Stimulated activated memory B cell treated with anti-CD40 and anti-IgM and Interleukin-4, amounts not matched to agents 10 μg/mL and 1 μg/mL and 100 μg/mL, for 72 hours (primary cell): ENCODE data around the gene R3HDM2.
A peak's percentile ranks its signal among the peaks of the same experiment; 100 is the strongest.

Experiments
- ATAC-seq: fragments of 150-1000 bp; cut with Tn5 transposase; 2 replicates; pipeline ENCODE4 v1.10.0; 2021
- H3K27ac Mint-ChIP-seq: one replicate; pipeline ENCODE4 v1.8.0; 2022; ENCODE audit warnings: mild to moderate bottlenecking, mixed read lengths
- H3K27me3 Mint-ChIP-seq: one replicate; pipeline ENCODE4 v1.8.0; 2022; ENCODE audit warnings: mixed read lengths
- H3K36me3 Mint-ChIP-seq: one replicate; pipeline ENCODE4 v1.8.0; 2022; ENCODE audit warnings: mixed read lengths
- H3K4me1 Mint-ChIP-seq: one replicate; pipeline ENCODE4 v1.8.0; 2022; ENCODE audit warnings: mixed read lengths
- H3K4me3 Mint-ChIP-seq: one replicate; pipeline ENCODE4 v1.8.0; 2022; ENCODE audit warnings: mild to moderate bottlenecking, moderate library complexity, mixed read lengths
- H3K9me3 Mint-ChIP-seq: one replicate; pipeline ENCODE4 v1.8.0; 2022; ENCODE audit warnings: mixed read lengths

R3HDM2 gene

DNA sequence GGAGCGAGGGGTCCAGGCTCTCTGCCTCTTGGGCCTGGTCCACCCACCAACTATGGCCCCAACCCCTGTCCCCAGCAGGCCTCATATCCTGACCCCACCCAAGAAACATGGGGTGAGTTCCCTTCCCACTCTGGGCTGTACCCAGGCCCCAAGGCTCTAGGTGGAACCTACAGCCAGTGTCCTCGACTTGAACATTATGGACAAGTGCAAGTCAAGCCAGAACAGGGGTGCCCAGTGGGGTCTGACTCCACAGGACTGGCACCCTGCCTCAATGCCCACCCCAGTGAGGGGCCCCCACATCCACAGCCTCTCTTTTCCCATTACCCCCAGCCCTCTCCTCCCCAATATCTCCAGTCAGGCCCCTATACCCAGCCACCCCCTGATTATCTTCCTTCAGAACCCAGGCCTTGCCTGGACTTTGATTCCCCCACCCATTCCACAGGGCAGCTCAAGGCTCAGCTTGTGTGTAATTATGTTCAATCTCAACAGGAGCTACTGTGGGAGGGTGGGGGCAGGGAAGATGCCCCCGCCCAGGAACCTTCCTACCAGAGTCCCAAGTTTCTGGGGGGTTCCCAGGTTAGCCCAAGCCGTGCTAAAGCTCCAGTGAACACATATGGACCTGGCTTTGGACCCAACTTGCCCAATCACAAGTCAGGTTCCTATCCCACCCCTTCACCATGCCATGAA is 40.3 kb upstream of the R3HDM2 start:
- H3K9me3 Mint-ChIP-seq = peaks cover 2% of the 10 kb centered on the region
- peaks cover 36% of the 10 kb centered on the region for H3K4me1 Mint-ChIP-seq
- H3K27ac Mint-ChIP-seq = peak overlapping the region; percentile 44
- no peak for ATAC-seq
- no peaks in the 10 kb centered on the region for H3K27me3 Mint-ChIP-seq
- peaks cover 65% of the 10 kb centered on the region for H3K36me3 Mint-ChIP-seq
- no peak overlapping the region for H3K4me3 Mint-ChIP-seq

DNA sequence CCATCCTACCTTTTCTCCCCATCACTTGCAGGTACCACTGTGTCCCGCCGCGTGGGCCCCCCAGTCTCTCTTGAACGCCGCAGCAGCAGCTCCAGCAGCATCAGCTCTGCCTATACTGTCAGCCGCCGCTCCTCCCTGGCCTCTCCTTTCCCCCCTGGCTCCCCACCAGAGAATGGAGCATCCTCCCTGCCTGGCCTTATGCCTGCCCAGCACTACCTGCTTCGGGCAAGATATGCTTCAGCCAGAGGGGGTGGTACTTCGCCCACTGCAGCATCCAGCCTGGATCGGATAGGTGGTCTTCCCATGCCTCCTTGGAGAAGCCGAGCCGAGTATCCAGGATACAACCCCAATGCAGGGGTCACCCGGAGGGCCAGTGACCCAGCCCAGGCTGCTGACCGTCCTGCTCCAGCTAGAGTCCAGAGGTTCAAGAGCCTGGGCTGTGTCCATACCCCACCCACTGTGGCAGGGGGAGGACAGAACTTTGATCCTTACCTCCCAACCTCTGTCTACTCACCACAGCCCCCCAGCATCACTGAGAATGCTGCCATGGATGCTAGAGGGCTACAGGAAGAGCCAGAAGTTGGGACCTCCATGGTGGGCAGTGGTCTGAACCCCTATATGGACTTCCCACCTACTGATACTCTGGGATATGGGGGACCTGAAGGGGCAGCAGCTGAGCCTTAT is 39.6 kb upstream of the R3HDM2 start:
- H3K9me3 Mint-ChIP-seq = peaks cover 2% of the 10 kb centered on the region
- H3K4me3 Mint-ChIP-seq = no peak overlapping the region
- H3K4me1 Mint-ChIP-seq = peaks cover 34% of the 10 kb centered on the region
- peaks cover 64% of the 10 kb centered on the region for H3K36me3 Mint-ChIP-seq
- H3K27me3 Mint-ChIP-seq = no peaks in the 10 kb centered on the region
- H3K27ac Mint-ChIP-seq = no peak overlapping the region
- no peak for ATAC-seq

DNA sequence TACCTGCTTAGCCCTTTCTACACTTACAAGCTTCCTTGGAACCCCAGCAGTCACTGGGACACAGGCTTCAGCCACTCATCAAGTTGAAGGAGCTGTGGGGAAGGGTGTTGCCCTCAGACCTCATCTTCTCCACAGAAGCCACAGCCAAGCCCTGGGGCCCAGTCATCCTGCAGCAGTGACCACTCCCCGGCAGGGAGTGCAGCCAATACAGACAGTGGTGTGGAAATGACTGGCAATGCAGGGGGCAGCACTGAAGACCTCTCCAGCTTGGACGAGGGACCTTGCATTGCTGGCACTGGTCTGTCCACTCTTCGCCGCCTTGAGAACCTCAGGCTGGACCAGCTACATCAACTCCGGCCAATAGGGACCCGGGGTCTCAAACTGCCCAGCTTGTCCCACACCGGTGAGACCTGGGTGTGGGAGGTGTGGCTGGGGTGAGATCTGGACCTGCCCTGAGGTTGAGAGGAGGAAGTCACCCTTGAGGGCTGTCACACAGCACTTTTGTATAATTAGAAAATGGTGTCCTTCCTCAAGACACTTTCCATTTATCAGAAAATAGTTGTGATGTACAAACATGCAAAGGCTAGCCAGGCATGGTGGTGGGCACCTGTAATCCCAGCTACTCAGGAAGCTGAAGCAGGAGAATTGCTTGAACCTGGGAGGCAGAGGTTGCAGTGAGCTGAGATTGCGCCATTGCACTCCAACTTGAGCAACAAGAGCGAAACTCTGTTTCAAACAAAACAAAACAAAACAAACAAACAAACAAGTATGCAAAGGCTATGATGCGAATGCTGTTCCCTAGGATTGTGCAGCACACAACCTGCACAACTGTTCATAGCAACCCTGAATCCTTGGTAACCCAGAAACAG is 38.7 kb upstream of the R3HDM2 start:
- H3K9me3 Mint-ChIP-seq = peaks cover 2% of the 10 kb centered on the region
- no peak overlapping the region for H3K27ac Mint-ChIP-seq
- H3K4me3 Mint-ChIP-seq = no peak overlapping the region
- no peaks in the 10 kb centered on the region for H3K27me3 Mint-ChIP-seq
- H3K36me3 Mint-ChIP-seq = peaks cover 57% of the 10 kb centered on the region
- H3K4me1 Mint-ChIP-seq = peaks cover 29% of the 10 kb centered on the region
- ATAC-seq = no peak

DNA sequence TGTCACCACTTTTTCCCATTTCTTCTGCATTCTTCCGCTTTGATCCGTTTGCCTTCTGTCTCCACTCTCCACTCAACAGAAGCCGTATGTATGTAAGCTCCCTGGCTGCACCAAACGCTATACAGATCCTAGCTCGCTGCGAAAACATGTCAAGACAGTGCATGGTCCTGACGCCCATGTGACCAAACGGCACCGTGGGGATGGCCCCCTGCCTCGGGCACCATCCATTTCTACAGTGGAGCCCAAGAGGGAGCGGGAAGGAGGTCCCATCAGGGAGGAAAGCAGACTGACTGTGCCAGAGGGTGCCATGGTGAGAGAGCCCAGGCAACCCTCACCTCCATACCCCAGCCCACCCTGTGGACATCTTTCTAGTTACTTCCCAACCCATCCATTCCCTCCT is 37.1 kb upstream of the R3HDM2 start:
- Mint-ChIP-seq H3K4me3 (no peak overlapping the region), H3K27ac (peak overlapping the region; percentile 19)

DNA sequence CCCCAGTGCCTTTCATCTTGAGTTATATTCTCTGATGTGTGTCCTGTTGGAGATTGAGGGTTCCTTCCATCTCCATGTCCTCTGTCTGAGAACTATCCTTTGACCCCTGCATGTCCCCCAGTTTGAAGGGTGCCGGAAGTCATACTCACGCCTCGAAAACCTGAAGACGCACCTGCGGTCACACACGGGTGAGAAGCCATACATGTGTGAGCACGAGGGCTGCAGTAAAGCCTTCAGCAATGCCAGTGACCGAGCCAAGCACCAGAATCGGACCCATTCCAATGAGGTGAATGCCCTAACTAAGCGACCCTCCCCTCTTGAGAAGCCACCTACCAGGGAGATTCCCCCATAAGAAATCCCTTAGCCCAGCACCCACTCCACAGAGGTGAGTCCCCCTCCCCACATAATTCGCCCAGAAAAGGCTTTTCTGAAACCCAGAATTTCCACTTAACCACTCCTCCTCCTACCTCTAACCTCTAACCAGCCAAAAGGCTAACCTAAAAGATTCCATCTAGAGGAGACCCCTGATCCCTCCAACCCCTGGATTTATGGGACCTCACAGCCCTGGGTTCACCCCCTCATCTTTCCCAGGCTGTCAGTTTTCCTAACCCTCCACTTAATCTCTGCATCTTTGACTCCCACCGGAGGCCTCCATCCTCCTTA is 36.5 kb upstream of the R3HDM2 start:
- Mint-ChIP-seq H3K9me3 (peaks cover 2% of the 10 kb centered on the region), H3K27me3 (no peaks in the 10 kb centered on the region), H3K36me3 (peaks cover 39% of the 10 kb centered on the region), H3K4me3 (no peak overlapping the region), H3K4me1 (peaks cover 33% of the 10 kb centered on the region), H3K27ac (no peak overlapping the region)
- ATAC-seq = no peak

More for the DNA sequence above, 37.1 kb upstream of the R3HDM2 start:
- Mint-ChIP-seq H3K36me3 (peaks cover 43% of the 10 kb centered on the region), H3K4me1 (peaks cover 28% of the 10 kb centered on the region), H3K27me3 (no peaks in the 10 kb centered on the region), H3K9me3 (peaks cover 2% of the 10 kb centered on the region)
- ATAC-seq = no peak

GRCh38 chr12:57465747-57466505 is 35.1 kb upstream of the R3HDM2 start:
- H3K4me3 Mint-ChIP-seq = no peak overlapping the region
- no peak overlapping the region for H3K27ac Mint-ChIP-seq
- H3K36me3 Mint-ChIP-seq = peaks cover 24% of the 10 kb centered on the region
- peaks cover 46% of the 10 kb centered on the region for H3K4me1 Mint-ChIP-seq
- H3K27me3 Mint-ChIP-seq = no peaks in the 10 kb centered on the region
- H3K9me3 Mint-ChIP-seq = peaks cover 2% of the 10 kb centered on the region
- no peak for ATAC-seq

DNA sequence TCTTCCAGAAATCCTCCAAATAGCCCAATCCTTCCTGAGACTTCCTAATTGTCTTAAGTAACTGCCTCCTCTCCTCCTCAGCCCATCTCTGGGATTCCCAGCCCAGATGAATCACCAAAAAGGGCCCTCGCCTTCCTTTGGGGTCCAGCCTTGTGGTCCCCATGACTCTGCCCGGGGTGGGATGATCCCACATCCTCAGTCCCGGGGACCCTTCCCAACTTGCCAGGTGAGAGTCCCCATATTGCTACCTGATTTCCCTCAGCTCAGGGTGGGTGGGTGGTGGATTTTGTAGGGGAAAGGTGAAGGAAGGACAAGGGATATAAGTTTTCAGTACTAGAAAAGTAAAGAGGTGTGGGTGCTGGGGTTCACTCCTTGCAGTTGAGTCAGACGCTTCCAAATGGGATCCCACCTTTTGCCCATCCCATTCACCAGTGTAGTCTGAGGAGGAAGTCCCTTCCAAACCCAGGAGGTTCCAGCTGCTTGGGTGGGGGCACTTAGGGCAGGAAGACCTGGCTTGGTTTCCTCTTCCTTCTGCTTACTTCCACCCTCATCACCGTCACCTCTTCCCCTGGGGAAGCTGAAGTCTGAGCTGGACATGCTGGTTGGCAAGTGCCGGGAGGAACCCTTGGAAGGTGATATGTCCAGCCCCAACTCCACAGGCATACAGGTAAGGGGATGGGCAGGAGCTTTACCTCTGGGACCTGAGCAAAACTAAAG is 34.3 kb upstream of the R3HDM2 start:
- H3K27ac Mint-ChIP-seq = no peak overlapping the region
- no peaks in the 10 kb centered on the region for H3K27me3 Mint-ChIP-seq
- peaks cover 2% of the 10 kb centered on the region for H3K9me3 Mint-ChIP-seq
- H3K36me3 Mint-ChIP-seq = peaks cover 23% of the 10 kb centered on the region
- peaks cover 54% of the 10 kb centered on the region for H3K4me1 Mint-ChIP-seq
- no peak for ATAC-seq
- H3K4me3 Mint-ChIP-seq = no peak overlapping the region

DNA sequence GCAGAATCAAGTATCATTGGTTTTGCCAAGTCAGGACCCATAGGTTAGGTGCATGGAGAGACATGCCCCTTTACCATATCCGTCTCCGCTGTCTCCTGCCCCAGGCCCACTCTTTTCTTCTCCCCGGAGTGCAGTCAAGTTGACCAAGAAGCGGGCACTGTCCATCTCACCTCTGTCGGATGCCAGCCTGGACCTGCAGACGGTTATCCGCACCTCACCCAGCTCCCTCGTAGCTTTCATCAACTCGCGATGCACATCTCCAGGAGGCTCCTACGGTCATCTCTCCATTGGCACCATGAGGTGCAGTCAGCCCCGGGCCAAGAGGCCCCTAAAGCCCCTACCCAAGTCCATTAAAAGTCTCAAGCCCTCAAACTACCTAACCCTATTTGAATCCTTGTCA is 33.7 kb upstream of the R3HDM2 start:
- Mint-ChIP-seq H3K27me3 (no peaks in the 10 kb centered on the region), H3K4me3 (no peak overlapping the region), H3K27ac (no peak overlapping the region), H3K36me3 (peaks cover 23% of the 10 kb centered on the region), H3K4me1 (peaks cover 60% of the 10 kb centered on the region), H3K9me3 (peaks cover 2% of the 10 kb centered on the region)
- no peak for ATAC-seq

- no peak for ATAC-seq
- Mint-ChIP-seq H3K27ac (peak overlapping the region; percentile 90), H3K9me3 (peaks cover 2% of the 10 kb centered on the region), H3K4me3 (peak overlapping the region; percentile 79), H3K4me1 (peaks cover 69% of the 10 kb centered on the region), H3K27me3 (no peaks in the 10 kb centered on the region), H3K36me3 (peaks cover 10% of the 10 kb centered on the region)
Measured at GRCh38 chr12:57462912-57463253, 32.0 kb upstream of the R3HDM2 start.

DNA sequence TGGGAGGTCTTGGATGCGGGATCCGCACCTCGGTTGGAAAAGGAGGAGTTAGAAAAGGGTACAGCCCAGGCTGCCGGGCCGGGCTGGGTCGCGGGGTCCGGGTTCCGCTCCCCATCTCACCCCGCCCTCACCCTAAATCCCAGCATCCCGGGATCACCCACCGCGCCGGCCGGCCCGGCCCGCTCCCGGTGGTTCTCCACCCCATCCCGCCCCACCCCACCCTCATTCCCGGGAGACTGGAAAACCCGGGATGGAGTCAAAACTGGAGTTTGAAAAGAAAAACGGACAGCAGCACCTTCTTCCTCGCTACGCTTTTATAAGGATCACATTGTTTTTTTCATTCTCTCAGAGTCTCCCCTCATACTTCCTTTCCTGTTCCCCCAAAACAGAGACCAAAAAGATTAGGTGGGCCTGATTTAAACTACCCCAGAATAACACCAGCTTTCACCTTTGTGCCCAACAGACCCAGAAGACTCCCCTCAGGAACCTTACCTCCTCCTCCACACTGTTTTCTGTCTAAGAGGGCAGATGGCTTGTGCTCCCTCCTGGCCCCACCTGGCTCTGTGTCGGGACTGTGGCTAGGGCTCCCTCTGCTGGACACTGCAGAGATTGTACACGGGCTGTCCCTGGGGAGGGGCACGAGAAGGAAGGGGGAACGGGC is 31.5 kb upstream of the R3HDM2 start:
- H3K9me3 Mint-ChIP-seq = no peaks in the 10 kb centered on the region
- peaks cover 65% of the 10 kb centered on the region for H3K4me1 Mint-ChIP-seq

DNA sequence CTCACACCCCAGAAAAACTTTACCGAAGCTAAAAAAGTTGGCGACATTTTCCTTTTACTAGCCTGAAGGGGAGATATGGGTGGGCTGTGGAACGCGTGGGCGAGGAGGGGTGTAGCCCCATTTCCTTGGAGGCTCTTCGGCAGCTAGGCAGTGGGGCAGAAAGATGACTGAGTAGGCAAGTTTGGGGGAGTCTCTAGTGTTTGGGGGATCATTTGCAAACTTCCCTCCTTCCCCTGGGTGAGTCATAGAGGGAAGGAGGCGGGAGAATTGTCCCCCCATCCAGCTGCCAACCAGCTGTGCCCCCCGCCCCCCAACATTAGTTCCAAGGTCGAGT is 31.0 kb upstream of the R3HDM2 start:
- H3K4me1 Mint-ChIP-seq = peaks cover 61% of the 10 kb centered on the region
- no peaks in the 10 kb centered on the region for H3K27me3 Mint-ChIP-seq
- H3K27ac Mint-ChIP-seq = peak overlapping the region; percentile 90
- H3K4me3 Mint-ChIP-seq = peak overlapping the region; percentile 79
- no peaks in the 10 kb centered on the region for H3K9me3 Mint-ChIP-seq
- no peak for ATAC-seq
- no peaks in the 10 kb centered on the region for H3K36me3 Mint-ChIP-seq

More for the DNA sequence above, 31.5 kb upstream of the R3HDM2 start:
- Mint-ChIP-seq H3K4me3 (peak overlapping the region; percentile 79), H3K36me3 (peaks cover 5% of the 10 kb centered on the region), H3K27ac (peak overlapping the region; percentile 90), H3K27me3 (no peaks in the 10 kb centered on the region)
- peak; percentile 81 for ATAC-seq

GRCh38 chr12:57461276-57461916 is 30.6 kb upstream of the R3HDM2 start:
- peak overlapping the region; percentile 90 for H3K27ac Mint-ChIP-seq
- no peaks in the 10 kb centered on the region for H3K36me3 Mint-ChIP-seq
- ATAC-seq = no peak
- no peaks in the 10 kb centered on the region for H3K27me3 Mint-ChIP-seq
- H3K4me3 Mint-ChIP-seq = peak overlapping the region; percentile 79
- H3K9me3 Mint-ChIP-seq = no peaks in the 10 kb centered on the region
- H3K4me1 Mint-ChIP-seq = peaks cover 66% of the 10 kb centered on the region

DNA sequence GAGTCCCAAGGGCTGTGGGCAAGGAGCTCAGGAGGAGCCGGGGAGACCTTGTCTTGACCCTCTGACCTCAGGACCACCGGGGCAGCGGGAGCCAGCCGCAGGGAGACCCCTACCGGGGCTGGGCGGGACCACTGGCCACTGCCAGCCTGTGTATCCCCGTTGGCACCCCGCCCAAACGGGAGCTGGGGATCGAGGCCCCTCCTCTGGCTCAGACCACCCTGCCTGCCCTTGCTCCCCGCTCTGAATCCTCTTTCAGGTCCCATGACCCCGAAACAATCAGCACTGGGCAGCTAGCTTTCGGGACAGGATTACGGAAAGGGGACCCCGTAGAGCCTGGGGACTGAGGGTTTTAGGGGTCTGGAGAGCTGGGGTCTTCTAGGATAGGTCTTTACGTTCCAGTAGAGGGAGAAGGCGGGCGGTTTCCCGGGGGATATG is 30.0 kb upstream of the R3HDM2 start:
- Mint-ChIP-seq H3K27me3 (no peaks in the 10 kb centered on the region), H3K27ac (peak overlapping the region; percentile 90), H3K4me1 (peaks cover 72% of the 10 kb centered on the region), H3K4me3 (peak overlapping the region; percentile 79), H3K36me3 (no peaks in the 10 kb centered on the region), H3K9me3 (no peaks in the 10 kb centered on the region)
- ATAC-seq = no peak
